GM18951 (cell line): ENCODE results near the gene TMEM81.

Experiments
- POLR2A ChIP-seq: IDR thresholded peaks from 4 replicates; pipeline ENCODE4 v1.6.1; 2011; ENCODE audit warnings: mild to moderate bottlenecking; ENCODE audit not compliant: insufficient read length, insufficient read depth; ENCODE audit errors: extremely low read depth
- in situ Hi-C: fragments of 300-500 bp; cut with MboI; formaldehyde crosslinking; loops from one replicate; pipeline ENCODE4 v1.12.0; 2022; ENCODE audit warnings: low sequenced_read_pairs, mixed read lengths, inconsistent platforms; ENCODE audit not compliant: unreplicated experiment

Gene TMEM81

DNA sequence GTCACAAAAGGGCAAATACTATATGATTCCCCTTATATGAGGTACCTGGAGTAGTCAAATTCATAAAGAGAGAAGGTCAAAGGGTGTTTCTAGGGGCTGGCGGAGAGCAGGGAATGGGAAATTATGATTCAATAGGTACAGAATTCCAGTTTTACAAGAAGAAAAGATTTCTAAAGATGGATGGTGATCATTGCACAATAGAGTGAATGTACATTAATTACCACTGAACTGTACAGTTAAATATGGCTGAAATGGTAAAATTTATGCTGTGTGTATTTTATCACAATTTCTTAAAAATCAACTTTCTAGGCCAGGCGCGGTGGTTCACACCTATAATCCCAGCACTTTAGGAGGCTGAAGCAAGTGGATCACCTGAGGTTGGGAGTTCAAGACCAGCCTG, 18.1 kb upstream of the TMEM81 start:
- in situ Hi-C loops, result no loop called here
- TF ChIP-seq POLR2A, result no peak

DNA sequence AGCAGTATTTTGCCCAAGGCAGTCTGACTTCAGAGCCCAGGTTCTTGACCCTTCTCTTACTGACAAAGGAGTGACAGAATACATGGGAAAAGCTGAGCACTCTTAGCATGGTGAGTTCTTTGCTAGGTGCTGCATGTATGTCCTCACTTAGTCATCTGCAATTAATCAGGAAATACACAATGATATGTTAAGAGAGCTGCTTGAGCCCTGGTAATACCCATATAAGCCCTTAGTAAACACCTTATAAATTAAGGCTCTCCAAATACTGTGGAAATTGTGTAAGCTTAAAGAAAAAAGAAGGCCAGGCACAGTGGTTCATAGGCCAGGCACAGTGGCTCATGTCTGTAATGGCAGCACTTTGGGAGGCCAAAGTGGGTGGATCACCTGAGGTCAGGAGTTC, 14.0 kb upstream of the TMEM81 start:
- in situ Hi-C loops, result no loop called here
- no peak for TF ChIP-seq POLR2A

DNA sequence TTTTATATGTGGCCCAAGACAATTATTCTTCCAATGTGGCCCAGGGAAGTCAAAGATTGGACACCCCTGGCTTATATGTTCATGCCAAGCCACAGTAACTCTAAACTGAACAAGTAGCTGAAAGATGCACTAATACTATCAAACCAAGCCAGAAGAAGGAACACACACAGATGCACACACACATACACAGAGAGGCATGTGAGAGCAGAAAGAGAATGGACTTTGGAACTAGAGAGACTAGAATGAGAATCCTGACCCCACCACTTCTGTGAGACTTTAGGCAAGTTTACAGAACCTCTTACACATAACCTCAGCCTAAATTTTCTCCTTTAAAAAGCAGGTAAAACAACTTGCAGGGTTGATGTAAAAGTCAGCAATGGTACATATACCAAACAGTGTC, 11.2 kb upstream of the TMEM81 start:
- TF ChIP-seq POLR2A, result no peak
- in situ Hi-C loops, result no loop called here

DNA sequence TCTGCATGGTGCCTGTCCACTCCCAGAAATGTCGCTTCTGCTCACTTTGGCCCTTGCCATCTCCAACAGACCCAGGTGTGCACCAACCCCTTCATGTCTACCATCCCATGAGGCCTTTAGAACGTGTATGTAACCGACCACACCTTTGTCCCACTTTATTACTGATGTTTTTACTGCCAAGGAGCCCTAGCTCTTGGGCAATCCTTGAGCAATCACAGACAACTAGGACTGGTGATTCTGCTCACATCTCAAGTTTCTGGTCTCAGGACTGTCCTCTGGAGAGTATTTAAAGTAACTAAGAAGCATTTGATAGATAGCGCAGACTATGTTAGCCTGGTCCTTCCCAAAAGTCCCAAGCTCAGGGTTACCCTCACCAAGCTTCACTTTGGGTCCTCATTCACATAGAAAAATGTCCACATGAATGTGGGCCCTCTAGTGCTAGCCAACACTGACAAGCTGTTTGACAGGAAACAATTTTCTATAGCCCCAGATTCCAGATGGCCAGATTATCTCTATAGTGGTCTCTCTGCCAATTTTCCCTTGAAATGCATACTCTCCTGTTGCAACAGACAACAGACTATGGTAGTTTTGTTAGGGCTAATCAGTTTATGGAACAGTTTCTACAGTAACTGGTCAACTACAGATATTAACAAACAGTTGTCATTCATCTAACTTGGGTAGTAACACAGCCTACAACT, 6.9 kb upstream of the TMEM81 start:
- in situ Hi-C loops, result no loop called here
- TF ChIP-seq POLR2A, result no peak

DNA sequence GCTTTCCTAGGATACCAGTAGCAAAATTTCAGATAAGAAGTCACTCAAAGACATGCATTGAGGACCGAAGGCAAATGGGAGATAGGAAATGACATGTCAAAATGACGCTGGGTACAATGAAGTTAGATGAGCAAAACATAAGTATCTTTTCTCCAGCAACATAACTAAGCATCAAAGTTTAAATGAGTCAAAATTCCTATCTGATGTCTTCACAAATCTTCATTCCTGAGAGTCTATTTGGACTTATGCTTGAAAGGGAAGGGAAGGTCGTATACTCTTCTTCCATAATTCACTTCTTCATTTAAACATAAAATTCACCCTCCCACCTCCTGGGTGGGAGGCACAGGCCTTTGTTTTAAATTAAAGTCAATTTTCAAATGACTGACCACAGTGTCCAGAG, 4.1 kb upstream of the TMEM81 start:
- in situ Hi-C loops, result no loop called here
- TF ChIP-seq POLR2A, result no peak

DNA sequence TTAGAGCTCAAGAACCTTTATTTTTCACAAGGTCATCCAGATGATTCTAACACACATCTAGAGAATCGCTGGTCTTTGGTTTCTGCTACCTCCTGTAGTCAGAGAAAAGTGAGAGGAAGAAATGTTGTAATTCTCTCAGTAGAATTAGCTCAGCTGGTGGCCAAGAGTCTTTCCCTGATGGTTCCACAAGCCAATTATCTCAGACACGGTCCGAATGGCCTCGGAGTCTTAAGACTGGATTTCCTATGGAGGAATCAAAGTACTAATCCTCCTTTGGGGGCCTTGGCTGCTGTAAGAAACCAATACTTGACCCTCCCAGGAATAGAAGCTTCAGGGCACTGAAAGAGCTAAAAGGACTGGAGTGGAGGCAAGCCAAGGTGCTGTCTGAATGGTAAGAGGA, 1.8 kb downstream of the TMEM81 start:
- in situ Hi-C loops, result no loop called here
- TF ChIP-seq POLR2A, result no peak

DNA sequence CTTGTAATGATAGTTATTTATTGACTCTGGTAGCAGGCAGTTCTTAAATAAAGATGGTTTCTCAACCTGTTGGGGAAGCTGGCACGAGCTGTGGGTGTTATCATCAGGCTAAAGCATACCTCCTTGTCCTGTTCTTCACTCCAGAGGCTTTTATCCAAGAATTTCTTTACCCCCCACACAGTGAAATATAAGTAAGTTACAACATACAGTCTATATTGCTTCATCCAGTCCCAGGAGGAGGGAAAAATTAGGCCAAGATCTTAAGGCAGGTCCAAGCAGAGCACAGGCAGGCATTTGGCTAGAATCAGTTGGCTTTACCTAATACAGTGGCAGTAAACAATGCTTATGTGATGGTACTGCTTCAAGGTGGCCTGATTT, 6.3 kb downstream of the TMEM81 start:
- in situ Hi-C loops, result no loop called here
- no peak for TF ChIP-seq POLR2A

DNA sequence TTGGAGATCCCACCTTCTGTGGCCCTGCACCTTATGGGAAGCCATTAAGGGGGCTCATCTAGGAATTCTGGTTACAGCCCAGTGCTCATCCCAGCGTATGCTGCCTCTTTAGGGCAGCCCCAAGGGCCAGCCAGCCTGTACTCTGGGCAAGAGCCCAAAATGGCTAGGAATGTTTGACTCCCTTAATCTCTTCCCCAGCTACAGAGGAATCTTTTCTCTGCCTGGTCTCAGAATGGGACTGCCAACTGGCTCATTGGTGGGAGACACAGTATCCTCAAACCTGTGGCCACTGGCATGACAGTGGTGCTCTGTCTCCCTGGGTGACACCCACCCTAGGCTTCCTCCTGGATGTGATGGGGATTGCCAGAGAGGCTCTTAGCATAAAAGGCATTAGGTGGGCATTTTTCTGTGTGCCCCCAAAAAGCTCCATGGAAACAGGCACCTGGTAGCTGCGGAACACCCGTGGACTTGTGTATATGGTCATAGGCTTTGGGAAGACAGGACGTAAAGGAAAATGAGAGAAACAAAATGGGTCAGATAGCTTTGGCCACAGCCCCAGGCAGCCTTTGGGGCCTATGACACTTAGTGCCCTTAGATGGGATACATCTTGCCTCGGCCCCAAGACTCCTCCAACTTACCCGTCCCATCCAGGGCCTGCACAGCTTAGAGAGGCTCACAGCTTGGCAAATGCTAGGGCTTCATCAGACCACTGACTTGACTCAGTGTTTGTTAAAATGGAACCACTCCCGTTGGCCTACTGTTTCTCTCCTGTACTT, 6.9 kb downstream of the TMEM81 start:
- in situ Hi-C loops, result no loop called here
- no peak for TF ChIP-seq POLR2A

DNA sequence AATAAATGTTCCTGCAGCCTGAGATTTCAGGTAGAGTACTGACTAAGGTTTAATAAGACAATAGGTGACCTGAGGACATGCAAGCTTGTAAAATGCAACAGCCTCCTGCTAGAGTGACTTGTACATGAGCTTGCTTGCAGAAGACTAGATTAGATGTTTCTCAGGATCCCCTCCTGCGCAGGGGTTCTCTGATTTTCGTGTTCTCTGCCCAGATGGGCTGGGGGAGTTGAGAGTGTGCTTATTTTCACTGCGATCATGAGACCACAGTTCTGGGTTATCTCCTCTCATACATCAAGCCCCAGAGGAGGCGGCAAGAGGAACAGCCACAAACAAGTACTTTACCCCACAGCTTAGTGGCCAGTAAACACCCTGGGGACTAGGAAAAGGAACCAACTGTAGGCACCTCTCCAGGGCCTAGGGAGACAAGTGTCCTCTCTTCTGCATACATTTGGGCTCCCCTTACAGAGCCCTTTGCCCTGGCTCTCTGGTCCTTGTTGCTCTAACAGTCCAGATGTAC, 8.0 kb downstream of the TMEM81 start:
- no peak for TF ChIP-seq POLR2A
- in situ Hi-C loops, result no loop called here

DNA sequence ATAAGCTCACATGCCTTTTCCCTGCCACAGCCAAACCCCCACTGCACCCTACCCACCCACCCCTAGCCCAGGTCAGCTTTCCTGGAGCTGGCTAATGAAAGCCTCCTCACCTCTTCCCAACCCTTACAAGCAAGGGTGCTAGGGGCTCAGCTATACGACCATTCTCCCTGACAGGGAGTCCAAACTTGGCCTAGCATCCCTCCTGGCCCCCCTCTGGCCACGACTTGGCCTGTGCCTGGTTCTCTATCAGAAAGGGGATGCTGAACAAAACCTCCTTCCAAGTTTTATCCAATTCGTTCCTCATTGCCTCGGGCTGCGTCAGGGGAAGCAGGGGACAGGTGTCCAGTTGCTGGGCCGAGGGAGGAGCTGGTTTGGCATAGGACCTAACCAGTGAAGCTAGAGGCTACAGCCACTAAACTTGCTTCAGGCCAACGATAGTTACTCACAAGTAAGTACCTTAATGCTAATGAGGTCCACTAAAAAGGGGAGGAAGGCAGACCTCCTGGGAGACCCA, 8.6 kb downstream of the TMEM81 start:
- in situ Hi-C loops, result no loop called here
- no peak for TF ChIP-seq POLR2A

DNA sequence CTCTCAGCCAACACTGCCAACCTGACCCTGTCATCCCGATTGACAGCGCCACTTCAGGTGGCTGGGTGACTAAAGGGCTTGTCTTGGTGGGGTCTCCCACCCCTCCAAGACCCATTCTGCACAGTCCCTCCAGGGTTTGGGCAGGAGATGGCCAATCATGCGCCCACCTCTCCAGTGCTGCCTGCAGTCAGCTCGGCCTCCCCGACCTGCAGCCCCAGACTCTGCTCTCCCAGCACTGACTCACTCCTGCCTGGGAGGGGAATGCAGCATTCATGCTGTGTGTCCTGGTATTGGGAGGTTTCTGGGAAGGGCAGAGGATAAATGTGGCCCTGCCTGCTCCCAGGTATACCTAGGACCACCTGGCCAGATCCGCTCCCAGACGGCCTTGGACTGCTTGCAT, 9.7 kb downstream of the TMEM81 start:
- TF ChIP-seq POLR2A, result no peak
- in situ Hi-C loops, result no loop called here

DNA sequence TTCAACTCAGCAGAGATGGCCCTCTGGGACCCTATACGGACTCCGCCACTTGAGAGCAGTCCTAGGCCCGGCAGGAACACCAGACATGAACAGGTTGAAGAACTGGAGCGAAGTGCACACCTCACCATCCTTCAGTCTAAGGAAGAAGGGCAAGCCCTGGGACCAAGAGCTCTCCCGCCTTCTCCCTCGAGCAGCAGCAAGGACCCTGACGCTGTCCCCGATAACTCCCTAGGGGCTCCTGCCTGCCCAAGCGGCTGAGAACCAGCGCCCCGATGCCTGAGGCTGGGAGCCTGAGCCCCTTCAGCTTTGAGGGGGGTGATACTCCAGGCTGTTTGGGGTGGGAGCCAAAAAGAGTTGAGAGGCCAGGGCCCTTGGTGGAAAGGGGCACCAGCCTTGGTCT, 10.2 kb downstream of the TMEM81 start:
- no peak for TF ChIP-seq POLR2A
- in situ Hi-C loops, result no loop called here

DNA sequence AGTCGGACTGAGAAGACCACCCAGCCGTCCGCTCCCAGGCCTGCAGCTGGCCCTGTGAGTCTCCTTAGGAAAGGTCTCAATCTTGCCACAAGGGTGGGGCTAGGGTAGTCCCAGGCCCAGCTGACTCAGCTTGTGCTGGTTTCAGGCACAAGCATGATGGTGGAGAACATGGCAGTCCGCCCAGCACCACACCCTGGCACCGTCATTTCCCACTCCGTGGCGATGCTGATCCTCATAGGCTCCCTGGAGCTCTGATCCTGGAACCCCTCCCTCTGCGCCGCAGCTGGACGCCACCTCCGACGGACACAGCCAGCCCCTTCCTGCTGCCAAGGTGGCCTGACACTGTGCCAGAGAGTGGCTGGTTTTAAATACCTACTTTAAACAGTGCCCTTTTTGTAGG, 10.7 kb downstream of the TMEM81 start:
- in situ Hi-C loops, result no loop called here
- TF ChIP-seq POLR2A, result no peak

DNA sequence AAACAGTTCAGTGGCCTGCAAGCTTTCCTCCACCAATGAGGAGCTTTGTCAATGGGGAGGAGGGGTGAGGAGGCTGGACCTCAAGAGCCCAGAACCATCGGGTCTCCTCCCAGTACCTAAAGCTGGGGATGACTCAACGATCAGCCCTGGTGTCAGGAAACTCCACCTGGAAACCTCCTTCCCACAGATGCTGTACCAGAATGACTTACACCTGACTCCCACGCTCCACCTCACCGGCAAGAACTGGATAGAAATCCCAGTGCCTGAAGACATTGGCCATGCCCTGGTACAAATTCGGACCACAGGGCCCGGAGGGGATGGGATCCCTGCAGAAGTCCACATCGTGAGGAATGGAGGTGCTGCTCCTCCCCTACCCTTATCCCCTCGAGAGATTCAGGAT, 11.4 kb downstream of the TMEM81 start:
- in situ Hi-C loops, result no loop called here
- no peak for TF ChIP-seq POLR2A
